H4 (cell line): ENCODE data around the gene BRD4. TPM values are rescaled to one million over a fixed set of nuclear protein-coding genes. Genes with fewer than 3 reads are reported as not detected.

Source experiments
- DNase-seq: peaks from one replicate; pipeline ENCODE4 v3.0.0-alpha.2; 2015; ENCODE audit warnings: low spot score
- total RNA-seq: library from RNA; depleted of rRNA; stranded (reverse); fragments of >200 nt; shearing (Covaris generic); gene quantifications from 2 replicates; pipeline ENCODE4 v1.2.3, GENCODE V29; 2014; rRNA removed

The BRD4 gene
- total RNA-seq, 1 experiment from 2014 or later: 11.0 TPM

GRCh38 chr19:15194938-15195337 lies 137.4 kb downstream of the BRD4 start:
- no peak for DNase-seq

- no peak for DNase-seq
Measured at GRCh38 chr19:15191982-15192381, 140.4 kb downstream of the BRD4 start.

GRCh38 chr19:15191514-15191913 lies 140.8 kb downstream of the BRD4 start:
- no peak for DNase-seq

GRCh38 chr19:15188851-15189250 lies 143.5 kb downstream of the BRD4 start:
- no peak for DNase-seq

GRCh38 chr19:15187026-15188007 lies 145.0 kb downstream of the BRD4 start:
- DNase-seq: no peak

Other genes starting within 250 kb of the BRD4 start
- gene SYDE1, start 225.1 kb downstream of the BRD4 start, total RNA-seq: 11.7 and 15.1 TPM in 2 replicates
- gene NOTCH3, start 131.5 kb downstream of the BRD4 start, total RNA-seq: 1.1 and 1.5 TPM in 2 replicates
- 0.43 TPM in 1 of 2 replicates, not detected in the other for gene EPHX3, start 100.1 kb downstream of the BRD4 start, total RNA-seq
- 14.4 and 18.4 TPM in 2 replicates for gene AKAP8, start 47.2 kb upstream of the BRD4 start, total RNA-seq
- gene AKAP8L, start 86.4 kb upstream of the BRD4 start, total RNA-seq: 37.5 and 48.6 TPM in 2 replicates
- 7.2 and 7.4 TPM in 2 replicates for gene WIZ, start 117.4 kb upstream of the BRD4 start, total RNA-seq
- not detected in 2 replicates for gene RASAL3, start 132.0 kb upstream of the BRD4 start, total RNA-seq
- gene PGLYRP2, start 147.0 kb upstream of the BRD4 start, total RNA-seq: not detected in 2 replicates
- gene CYP4F22, start 176.0 kb upstream of the BRD4 start, total RNA-seq: 0.04 TPM in 2 replicates